Measurements from ENCODE around the gene SLC33A1. TPM values are rescaled to one million over a fixed set of nuclear protein-coding genes. Genes with fewer than 3 reads are reported as not detected.

SLC33A1 gene
- total RNA-seq, 1 experiment from 2014 or later, result 24.9 TPM

GRCh38 chr3:155876037-155876436 lies 21.8 kb upstream of the SLC33A1 start:
- ChIA-PET POLR2A (no interaction called here), CTCF (no interaction called here)
- no peaks in the 10 kb centered on the region for H3K9me3 Mint-ChIP-seq
- no peak overlapping the region for H3K4me3 Mint-ChIP-seq
- no peak for DNase-seq (ENCODE audit: low spot score)
- no peaks in the 10 kb centered on the region for H3K36me3 Mint-ChIP-seq
- peak overlapping the region; percentile 33; the same call in 1 of the 2 replicates for H3K27ac Mint-ChIP-seq
- ATAC-seq, result no peak
- H3K27me3 Mint-ChIP-seq (ENCODE audit: low read depth), result no peaks in the 10 kb centered on the region
- H3K4me1 Mint-ChIP-seq, result peaks cover 65% of the 10 kb centered on the region
- TF ChIP-seq EMX1 (CRISPR knock-in tag; IDR thresholded peaks at IDR 0.05), result no peak
- no peak for TF ChIP-seq FOXJ3 (CRISPR knock-in tag; IDR thresholded peaks at IDR 0.05; ENCODE audit: borderline replicate concordance)
- no peak for TF ChIP-seq ESRRA (CRISPR knock-in tag; IDR thresholded peaks at IDR 0.05; ENCODE audit: borderline replicate concordance)
- no peak for TF ChIP-seq CREM (CRISPR knock-in tag; IDR thresholded peaks at IDR 0.05)
- TF ChIP-seq, protein P1, sequence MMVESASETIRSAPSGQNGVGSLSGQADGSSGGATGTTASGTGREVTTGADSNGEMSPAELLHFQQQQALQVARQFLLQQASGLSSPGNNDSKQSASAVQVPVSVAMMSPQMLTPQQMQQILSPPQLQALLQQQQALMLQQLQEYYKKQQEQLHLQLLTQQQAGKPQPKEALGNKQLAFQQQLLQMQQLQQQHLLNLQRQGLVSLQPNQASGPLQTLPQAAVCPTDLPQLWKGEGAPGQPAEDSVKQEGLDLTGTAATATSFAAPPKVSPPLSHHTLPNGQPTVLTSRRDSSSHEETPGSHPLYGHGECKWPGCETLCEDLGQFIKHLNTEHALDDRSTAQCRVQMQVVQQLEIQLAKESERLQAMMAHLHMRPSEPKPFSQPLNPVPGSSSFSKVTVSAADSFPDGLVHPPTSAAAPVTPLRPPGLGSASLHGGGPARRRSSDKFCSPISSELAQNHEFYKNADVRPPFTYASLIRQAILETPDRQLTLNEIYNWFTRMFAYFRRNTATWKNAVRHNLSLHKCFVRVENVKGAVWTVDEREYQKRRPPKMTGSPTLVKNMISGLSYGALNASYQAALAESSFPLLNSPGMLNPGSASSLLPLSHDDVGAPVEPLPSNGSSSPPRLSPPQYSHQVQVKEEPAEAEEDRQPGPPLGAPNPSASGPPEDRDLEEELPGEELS (CRISPR knock-in tag; IDR thresholded peaks at IDR 0.05), result no peak
- no peak for TF ChIP-seq TCF7 (CRISPR knock-in tag; IDR thresholded peaks at IDR 0.05; ENCODE audit: low read depth)
- TF ChIP-seq ZNF317 (CRISPR knock-in tag; IDR thresholded peaks at IDR 0.05; ENCODE audit: borderline replicate concordance, low read depth), result no peak
- no peak for TF ChIP-seq TP53 (CRISPR knock-in tag; IDR thresholded peaks at IDR 0.05)

- ChIA-PET POLR2A (no interaction called here), CTCF (interaction anchor here (1.3 to 2.6 kb wide), 3 partner anchors 20 to 84 kb away, joined by 3 to 9 read pairs (median 6); partner anchors contain the start of gene C3orf33)
- TF ChIP-seq HMGA2 (CRISPR knock-in tag; IDR thresholded peaks at IDR 0.05), result peak; percentile 63
- TF ChIP-seq, protein P1 (CRISPR knock-in tag; IDR thresholded peaks at IDR 0.05), result no peak
- Mint-ChIP-seq H3K4me3 (peak overlapping the region; percentile 96), H3K27ac (no peak overlapping the region), H3K9me3 (no peaks in the 10 kb centered on the region), H3K27me3 (ENCODE audit: low read depth) (no peaks in the 10 kb centered on the region), H3K36me3 (no peaks in the 10 kb centered on the region), H3K4me1 (peaks cover 55% of the 10 kb centered on the region)
- DNase-seq (ENCODE audit: low spot score) (no peak), ATAC-seq (no peak)
Measured at GRCh38 chr3:155872904-155873646, 18.8 kb upstream of the SLC33A1 start.

DNA sequence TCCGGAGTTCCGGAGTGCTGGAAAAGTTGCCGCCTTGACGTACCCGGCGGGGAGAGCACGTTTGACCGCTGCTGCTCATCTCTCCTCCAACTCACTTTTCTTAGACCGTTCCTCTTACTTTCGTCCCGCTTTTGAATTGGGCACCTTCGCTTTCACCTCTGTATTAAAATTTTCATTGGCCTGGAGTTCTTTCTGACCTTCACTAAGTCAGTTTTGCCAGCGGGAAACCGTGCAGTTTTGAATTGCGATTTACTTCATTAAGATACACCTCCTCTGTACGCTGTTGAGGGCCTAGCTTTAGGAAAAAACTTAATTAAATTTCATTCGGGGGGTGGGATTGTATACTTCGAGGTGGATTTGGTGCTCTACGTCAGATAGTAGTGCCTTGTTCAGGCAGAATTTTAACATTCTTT lies 17.5 kb upstream of the SLC33A1 start:
- ATAC-seq, result no peak
- CTCF ChIA-PET, result interaction anchor here (2.6 to 3.5 kb wide), 2 partner anchors 18 to 66 kb away, joined by 9 to 44 read pairs; partner anchors contain the start of gene C3orf33
- TF ChIP-seq ERG (CRISPR knock-in tag; IDR thresholded peaks at IDR 0.05), result no peak
- no peak for TF ChIP-seq NR1H2 (CRISPR knock-in tag; IDR thresholded peaks at IDR 0.05)
- TF ChIP-seq ZBTB21 (CRISPR knock-in tag; IDR thresholded peaks at IDR 0.05; ENCODE audit: borderline replicate concordance), result no peak
- TF ChIP-seq ELF4 (CRISPR knock-in tag; IDR thresholded peaks at IDR 0.05; ENCODE audit: low read depth), result no peak
- TF ChIP-seq JAZF1 (CRISPR knock-in tag; IDR thresholded peaks at IDR 0.05), result no peak
- TF ChIP-seq, protein P2, sequence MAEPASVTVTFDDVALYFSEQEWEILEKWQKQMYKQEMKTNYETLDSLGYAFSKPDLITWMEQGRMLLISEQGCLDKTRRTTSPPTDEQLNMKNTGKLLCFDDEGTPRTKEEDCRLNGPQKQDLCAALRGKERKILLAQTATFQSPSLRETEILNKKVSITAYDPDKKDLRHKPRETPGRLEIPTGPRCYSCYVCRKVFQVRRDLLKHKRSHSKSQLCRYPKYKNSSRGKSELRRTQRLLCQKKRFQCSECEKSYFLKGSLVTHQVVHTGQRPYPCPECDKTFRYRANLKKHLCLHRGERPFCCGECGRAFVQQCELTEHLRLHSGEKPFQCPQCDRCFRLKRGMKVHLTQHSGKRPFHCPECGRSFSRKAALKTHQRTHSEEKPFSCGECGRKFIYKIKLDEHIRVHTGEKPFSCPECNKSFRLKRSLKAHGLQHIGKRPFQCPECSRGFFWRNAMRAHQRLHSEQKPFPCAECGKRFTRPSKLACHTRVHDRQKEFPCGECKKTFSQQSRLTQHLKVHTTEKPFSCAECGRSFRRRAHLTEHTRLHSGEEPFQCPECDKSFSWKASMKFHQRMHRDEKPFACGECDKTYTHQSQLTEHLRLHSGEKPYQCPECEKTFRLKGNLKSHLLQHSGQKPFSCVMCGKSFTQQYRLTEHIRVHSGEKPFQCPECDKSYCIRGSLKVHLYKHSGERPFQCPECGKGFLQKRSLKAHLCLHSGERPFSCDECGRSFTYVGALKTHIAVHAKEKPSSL (CRISPR knock-in tag; conservative IDR thresholded peaks at IDR 0.05), result no peak
- TF ChIP-seq, protein P1 (CRISPR knock-in tag; IDR thresholded peaks at IDR 0.05), result no peak
- TF ChIP-seq EMX1 (CRISPR knock-in tag; IDR thresholded peaks at IDR 0.05), result no peak
- TF ChIP-seq ATF1 (CRISPR knock-in tag; IDR thresholded peaks at IDR 0.05), result no peak

More for the DNA sequence above, 17.5 kb upstream of the SLC33A1 start:
- Mint-ChIP-seq H3K27ac (peak overlapping the region; percentile 93), H3K4me3 (peak overlapping the region; percentile 96), H3K9me3 (no peaks in the 10 kb centered on the region), H3K4me1 (peaks cover 43% of the 10 kb centered on the region), H3K27me3 (ENCODE audit: low read depth) (no peaks in the 10 kb centered on the region), H3K36me3 (no peaks in the 10 kb centered on the region)
- no peak for DNase-seq (ENCODE audit: low spot score)
- POLR2A ChIA-PET, result interaction anchor here (0.8 to 1.2 kb wide), 2 partner anchors 8 to 66 kb away, joined by 3 to 5 read pairs; partner anchors contain the start of gene C3orf33

Measured in WTC11 (cell line).